GM12872 (cell line): ENCODE measurements around the gene WDFY3.

Source experiments
- TF ChIP-seq, protein P1 (sequence below): IDR thresholded peaks from 3 replicates; pipeline ENCODE4 v1.5.1; 2011; ENCODE audit warnings: low read depth, mild to moderate bottlenecking, low read length, moderate library complexity; ENCODE audit not compliant: insufficient read depth

Gene WDFY3

DNA sequence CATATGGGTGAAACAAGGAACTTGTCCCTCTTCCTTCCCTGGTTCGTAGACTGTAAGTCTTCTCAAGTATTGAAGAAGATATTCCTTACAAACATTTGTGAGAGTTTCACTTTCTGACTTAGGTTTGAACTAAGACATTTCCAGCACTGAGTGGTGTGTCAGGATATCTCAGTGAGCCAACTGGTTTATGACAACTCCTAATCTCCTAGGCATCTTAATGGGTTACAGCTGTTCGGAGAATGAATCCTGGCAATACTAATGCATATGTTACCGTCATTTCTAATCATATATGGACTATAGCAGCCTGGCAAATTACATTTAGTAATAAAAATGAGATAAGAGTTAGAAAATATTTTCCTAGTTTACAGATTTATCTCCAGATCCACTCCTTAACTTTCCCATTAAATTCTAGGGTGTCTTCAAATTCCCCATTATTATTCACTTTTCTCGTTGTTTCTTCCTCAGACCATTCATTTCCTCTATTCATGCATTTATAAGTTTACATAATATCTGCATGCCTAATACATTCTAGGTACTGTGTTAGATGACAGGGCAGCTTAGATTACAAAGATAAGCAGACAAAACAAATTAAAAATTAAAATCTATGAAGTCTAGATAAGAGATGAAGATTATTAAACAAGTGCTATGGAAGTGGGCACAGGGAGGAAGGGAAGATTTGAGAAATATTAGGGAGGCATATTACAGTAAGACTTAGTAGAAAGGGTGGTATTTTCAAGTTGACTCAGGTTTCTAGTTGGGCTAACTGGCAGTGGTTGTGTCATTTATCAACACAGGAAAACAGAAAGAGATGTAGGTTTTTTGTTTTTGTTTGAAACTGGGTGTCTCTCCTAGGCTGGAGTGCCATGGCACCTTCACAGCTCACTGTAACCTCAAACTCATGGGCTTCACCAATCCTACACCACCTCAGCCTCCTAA, 173.9 kb downstream of the WDFY3 start:
- TF ChIP-seq, protein P1, sequence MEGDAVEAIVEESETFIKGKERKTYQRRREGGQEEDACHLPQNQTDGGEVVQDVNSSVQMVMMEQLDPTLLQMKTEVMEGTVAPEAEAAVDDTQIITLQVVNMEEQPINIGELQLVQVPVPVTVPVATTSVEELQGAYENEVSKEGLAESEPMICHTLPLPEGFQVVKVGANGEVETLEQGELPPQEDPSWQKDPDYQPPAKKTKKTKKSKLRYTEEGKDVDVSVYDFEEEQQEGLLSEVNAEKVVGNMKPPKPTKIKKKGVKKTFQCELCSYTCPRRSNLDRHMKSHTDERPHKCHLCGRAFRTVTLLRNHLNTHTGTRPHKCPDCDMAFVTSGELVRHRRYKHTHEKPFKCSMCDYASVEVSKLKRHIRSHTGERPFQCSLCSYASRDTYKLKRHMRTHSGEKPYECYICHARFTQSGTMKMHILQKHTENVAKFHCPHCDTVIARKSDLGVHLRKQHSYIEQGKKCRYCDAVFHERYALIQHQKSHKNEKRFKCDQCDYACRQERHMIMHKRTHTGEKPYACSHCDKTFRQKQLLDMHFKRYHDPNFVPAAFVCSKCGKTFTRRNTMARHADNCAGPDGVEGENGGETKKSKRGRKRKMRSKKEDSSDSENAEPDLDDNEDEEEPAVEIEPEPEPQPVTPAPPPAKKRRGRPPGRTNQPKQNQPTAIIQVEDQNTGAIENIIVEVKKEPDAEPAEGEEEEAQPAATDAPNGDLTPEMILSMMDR = no peak

- TF ChIP-seq, protein P1 = no peak
Measured at GRCh38 chr4:84790769-84791565, 175.5 kb downstream of the WDFY3 start.

DNA sequence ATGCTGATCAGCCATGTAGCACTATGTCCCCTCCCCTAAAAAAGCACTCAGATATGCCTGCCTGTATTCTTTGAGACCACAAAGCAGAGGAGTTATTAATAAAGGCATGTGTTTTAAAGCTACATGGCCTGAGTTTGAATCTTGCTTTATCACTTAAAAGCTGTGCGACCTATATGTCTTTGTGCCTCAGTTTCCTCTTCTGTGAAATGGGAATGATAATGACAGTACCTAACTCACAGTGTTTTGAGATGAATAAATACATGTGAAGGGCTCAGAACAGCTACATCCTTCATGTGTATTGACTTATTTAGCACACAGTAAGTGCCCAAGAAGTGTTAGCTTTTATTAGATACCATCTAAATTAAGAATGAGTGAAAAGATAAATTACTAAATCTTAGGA, 180.0 kb downstream of the WDFY3 start:
- TF ChIP-seq, protein P1 = no peak

GRCh38 chr4:84782517-84782916, 184.0 kb downstream of the WDFY3 start:
- TF ChIP-seq, protein P1 = no peak

GRCh38 chr4:84780719-84781118, 185.8 kb downstream of the WDFY3 start:
- TF ChIP-seq, protein P1 = no peak

DNA sequence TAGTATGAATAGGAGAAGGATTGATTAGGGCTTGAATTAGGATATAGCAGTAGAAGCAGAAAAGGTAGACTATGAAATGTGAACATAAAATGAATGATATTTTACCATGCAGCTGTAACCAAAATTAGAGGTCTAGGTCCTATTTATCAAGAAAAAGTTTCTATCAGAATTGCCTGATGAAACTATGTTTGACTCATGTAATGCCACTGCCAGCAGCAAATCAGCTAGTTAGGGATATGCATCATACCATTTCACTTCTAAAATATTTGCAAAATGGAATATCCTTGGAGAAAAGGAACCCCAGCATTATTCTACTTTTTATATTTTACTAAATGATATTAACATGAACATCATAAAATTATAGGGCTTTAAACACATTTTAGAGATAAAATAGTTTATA, 188.4 kb downstream of the WDFY3 start:
- TF ChIP-seq, protein P1 = no peak

DNA sequence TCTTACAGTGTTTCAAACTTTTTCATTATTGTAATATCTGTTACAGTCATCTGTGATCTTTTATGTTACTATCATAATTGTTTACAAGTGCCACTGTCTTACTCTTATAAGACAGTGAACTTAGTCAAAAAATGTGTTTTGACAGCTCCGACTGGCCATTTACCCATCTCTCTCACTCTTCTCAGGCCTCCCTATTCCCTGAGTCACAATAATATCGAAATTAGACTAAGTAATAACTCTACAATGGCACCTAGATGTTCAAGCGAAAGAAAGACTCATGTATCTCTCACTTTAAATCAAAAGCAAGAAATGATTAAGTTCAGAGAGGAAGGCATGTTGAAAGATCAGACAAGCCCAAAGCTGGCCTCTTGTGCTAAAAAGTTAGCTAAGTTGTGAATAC, 199.3 kb downstream of the WDFY3 start:
- TF ChIP-seq, protein P1 = no peak
